Activated CD8-positive, alpha-beta memory T cell treated with anti-CD3 and anti-CD28 coated beads, Interleukin-2, amount 50 U/mL, for 24 hours (primary cell): ENCODE results near the gene BCAS1.

ENCODE experiments used
- DNase-seq: peaks from one replicate; pipeline ENCODE4 v3.0.0-alpha.2; 2020; ENCODE audit errors: extremely low read depth

BCAS1 gene

GRCh38 chr20:54048891-54049545 is 21.4 kb downstream of the BCAS1 start:
- no peak for DNase-seq

- no peak for DNase-seq
Measured at GRCh38 chr20:54048481-54048880, 21.9 kb downstream of the BCAS1 start.

GRCh38 chr20:54047720-54048119 is 22.7 kb downstream of the BCAS1 start:
- DNase-seq, result no peak

- no peak for DNase-seq
Measured at GRCh38 chr20:54047048-54047447, 23.3 kb downstream of the BCAS1 start.

GRCh38 chr20:54044156-54044555 is 26.2 kb downstream of the BCAS1 start:
- DNase-seq, result no peak

GRCh38 chr20:54043076-54043967 is 27.1 kb downstream of the BCAS1 start:
- no peak for DNase-seq

- DNase-seq, result no peak
Measured at GRCh38 chr20:54042021-54042420, 28.4 kb downstream of the BCAS1 start.

- no peak for DNase-seq
Measured at GRCh38 chr20:54041336-54041735, 29.1 kb downstream of the BCAS1 start.

GRCh38 chr20:54040531-54040930 is 29.9 kb downstream of the BCAS1 start:
- DNase-seq, result no peak

- no peak for DNase-seq
Measured at GRCh38 chr20:54038961-54039360, 31.4 kb downstream of the BCAS1 start.

- no peak for DNase-seq
Measured at GRCh38 chr20:54037525-54037924, 32.9 kb downstream of the BCAS1 start.

GRCh38 chr20:54029643-54030042 is 40.8 kb downstream of the BCAS1 start:
- no peak for DNase-seq

GRCh38 chr20:54029176-54029575 is 41.2 kb downstream of the BCAS1 start:
- no peak for DNase-seq

GRCh38 chr20:54028276-54029011 is 42.0 kb downstream of the BCAS1 start:
- no peak for DNase-seq

GRCh38 chr20:54027704-54028103 is 42.7 kb downstream of the BCAS1 start:
- no peak for DNase-seq

- DNase-seq, result no peak
Measured at GRCh38 chr20:54026295-54027064, 43.9 kb downstream of the BCAS1 start.

GRCh38 chr20:54025251-54025771 is 45.1 kb downstream of the BCAS1 start:
- DNase-seq, result no peak

GRCh38 chr20:54023406-54023805 is 47.0 kb downstream of the BCAS1 start:
- DNase-seq, result no peak

- DNase-seq, result no peak
Measured at GRCh38 chr20:54021446-54022235, 48.8 kb downstream of the BCAS1 start.

GRCh38 chr20:54020868-54021267 is 49.5 kb downstream of the BCAS1 start:
- no peak for DNase-seq

- no peak for DNase-seq
Measured at GRCh38 chr20:54020348-54020747, 50.0 kb downstream of the BCAS1 start.
